ENCODE results near the gene FAM20A.
"Not testable (repeated sequence)": the region's sequence is repeated elsewhere in the genome, so short reads cannot be mapped to it uniquely, and the experiment has no call there.

Gene FAM20A

DNA sequence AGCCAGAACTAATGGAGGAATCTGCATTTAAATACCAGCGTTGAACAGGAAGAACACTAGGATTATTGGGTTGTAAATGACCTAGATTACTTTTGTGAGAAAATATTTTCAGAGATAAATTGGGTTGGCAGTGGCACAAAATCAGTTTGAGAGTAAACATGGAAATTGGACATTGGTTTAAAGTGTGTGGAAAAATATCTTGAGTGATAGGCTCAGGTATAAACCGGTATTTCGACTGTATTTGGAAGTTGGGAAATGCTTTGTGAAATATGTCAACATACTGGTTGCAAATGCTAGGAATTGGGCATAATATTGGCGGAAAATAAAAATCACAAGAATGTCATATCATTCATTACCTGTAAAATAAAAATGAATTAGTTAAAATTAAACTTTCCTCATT, 73.9 kb downstream of the FAM20A start:
- TF ChIP-seq, protein P1, sequence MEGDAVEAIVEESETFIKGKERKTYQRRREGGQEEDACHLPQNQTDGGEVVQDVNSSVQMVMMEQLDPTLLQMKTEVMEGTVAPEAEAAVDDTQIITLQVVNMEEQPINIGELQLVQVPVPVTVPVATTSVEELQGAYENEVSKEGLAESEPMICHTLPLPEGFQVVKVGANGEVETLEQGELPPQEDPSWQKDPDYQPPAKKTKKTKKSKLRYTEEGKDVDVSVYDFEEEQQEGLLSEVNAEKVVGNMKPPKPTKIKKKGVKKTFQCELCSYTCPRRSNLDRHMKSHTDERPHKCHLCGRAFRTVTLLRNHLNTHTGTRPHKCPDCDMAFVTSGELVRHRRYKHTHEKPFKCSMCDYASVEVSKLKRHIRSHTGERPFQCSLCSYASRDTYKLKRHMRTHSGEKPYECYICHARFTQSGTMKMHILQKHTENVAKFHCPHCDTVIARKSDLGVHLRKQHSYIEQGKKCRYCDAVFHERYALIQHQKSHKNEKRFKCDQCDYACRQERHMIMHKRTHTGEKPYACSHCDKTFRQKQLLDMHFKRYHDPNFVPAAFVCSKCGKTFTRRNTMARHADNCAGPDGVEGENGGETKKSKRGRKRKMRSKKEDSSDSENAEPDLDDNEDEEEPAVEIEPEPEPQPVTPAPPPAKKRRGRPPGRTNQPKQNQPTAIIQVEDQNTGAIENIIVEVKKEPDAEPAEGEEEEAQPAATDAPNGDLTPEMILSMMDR (IDR thresholded peaks at IDR 0.05; ENCODE audit: extremely low read depth, insufficient read depth, missing control alignments), result no peak
- in situ Hi-C loops (cut with MboI; ENCODE audit: low pct_unique_long_range_greater_than_20kb, low sequenced_read_pairs, unreplicated experiment), result loop anchor here (25.0 kb wide), 1 partner anchor 710 kb away; the partner anchor contains the start of gene ABCA10
- DNase-seq (ENCODE audit: low spot score), result no peak

DNA sequence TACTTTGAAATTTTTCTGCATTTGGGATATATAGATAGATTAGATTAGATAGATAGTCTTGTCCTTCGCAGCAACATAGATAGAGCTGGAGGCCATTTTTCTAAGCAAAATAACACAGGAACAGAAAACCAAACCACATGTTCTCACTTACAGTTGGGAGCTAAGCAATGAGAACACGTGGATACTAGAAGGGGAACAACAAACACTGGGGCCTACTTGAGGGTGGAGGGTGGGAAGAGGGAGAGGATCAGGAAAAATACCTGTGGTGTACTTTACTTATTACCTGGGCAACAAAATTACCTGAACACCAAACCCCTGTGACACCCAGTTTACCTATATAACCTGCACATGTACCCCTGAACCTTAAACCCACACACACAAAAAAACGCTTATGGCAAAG, 74.6 kb downstream of the FAM20A start:
- in situ Hi-C loops (cut with MboI; ENCODE audit: low pct_unique_long_range_greater_than_20kb, low sequenced_read_pairs, unreplicated experiment), result loop anchor here (25.0 kb wide), 1 partner anchor 711 kb away; the partner anchor contains the start of gene ABCA10
- TF ChIP-seq, protein P1 (IDR thresholded peaks at IDR 0.05; ENCODE audit: extremely low read depth, insufficient read depth, missing control alignments), result no peak
- no peak for DNase-seq (ENCODE audit: low spot score)

DNA sequence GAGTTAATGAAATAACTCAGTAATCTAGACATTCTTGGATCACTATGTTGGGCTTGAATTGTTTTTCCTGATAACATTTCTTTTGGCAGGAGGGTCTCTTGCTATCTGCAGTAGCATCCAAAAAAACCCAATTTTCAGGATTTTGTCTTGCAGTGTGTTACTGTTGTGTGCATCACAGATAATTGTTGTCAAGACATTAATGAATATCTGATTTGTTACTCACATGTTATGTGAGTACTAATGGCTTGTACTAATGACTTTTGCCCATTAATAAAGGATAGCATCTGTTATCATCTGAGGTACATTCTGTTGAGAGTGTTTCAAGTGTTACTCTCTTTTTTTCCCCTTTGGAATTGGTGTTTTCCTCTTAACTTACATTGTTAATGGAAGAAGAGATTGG, 78.9 kb downstream of the FAM20A start:
- TF ChIP-seq, protein P1 (IDR thresholded peaks at IDR 0.05; ENCODE audit: extremely low read depth, insufficient read depth, missing control alignments), result no peak
- in situ Hi-C loops (cut with MboI; ENCODE audit: low pct_unique_long_range_greater_than_20kb, low sequenced_read_pairs, unreplicated experiment), result no loop called here
- DNase-seq (ENCODE audit: low spot score), result no peak

DNA sequence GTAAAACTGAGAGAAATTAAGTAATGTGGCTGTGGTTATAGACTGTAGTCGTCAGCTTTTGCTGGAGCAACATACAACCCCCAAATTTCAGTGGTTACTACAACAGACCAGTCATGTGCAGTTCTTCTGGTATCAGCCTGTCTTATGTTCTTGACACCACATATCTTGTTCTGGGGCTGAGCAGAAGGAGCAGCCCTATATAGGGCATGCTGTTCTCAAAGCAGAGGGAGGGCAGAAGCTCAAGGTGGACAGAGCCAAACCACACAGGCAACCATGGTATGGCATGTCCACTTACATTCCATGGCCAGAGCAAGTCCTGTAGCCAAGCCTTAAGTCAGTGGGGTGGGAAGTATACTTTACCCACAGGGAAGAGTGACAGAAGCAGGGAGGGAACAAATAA, 81.3 kb downstream of the FAM20A start:
- TF ChIP-seq, protein P1 (IDR thresholded peaks at IDR 0.05; ENCODE audit: extremely low read depth, insufficient read depth, missing control alignments), result no peak
- DNase-seq (ENCODE audit: low spot score), result no peak
- in situ Hi-C loops (cut with MboI; ENCODE audit: low pct_unique_long_range_greater_than_20kb, low sequenced_read_pairs, unreplicated experiment), result no loop called here

DNA sequence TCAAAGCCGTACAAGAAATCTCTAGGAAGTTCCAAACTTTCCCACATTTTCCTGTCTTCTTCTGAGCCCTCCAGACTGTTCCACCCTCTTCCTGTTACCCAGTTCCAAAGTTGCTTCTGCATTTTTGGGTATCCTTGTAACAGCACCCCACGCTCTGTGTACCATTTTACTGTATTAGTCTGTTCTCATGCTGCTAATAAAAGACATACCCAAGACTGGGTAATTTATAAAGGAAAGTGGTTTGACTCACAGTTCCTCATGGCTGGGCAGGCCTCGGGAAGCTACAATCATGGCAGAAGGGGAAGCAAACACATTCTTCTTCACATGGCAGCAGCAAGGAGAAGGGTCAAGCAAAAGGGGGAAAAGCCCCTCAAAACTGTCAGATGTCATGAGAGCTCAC, 82.1 kb downstream of the FAM20A start:
- in situ Hi-C loops (cut with MboI; ENCODE audit: low pct_unique_long_range_greater_than_20kb, low sequenced_read_pairs, unreplicated experiment); DNase-seq (ENCODE audit: low spot score): not testable (repeated sequence)

DNA sequence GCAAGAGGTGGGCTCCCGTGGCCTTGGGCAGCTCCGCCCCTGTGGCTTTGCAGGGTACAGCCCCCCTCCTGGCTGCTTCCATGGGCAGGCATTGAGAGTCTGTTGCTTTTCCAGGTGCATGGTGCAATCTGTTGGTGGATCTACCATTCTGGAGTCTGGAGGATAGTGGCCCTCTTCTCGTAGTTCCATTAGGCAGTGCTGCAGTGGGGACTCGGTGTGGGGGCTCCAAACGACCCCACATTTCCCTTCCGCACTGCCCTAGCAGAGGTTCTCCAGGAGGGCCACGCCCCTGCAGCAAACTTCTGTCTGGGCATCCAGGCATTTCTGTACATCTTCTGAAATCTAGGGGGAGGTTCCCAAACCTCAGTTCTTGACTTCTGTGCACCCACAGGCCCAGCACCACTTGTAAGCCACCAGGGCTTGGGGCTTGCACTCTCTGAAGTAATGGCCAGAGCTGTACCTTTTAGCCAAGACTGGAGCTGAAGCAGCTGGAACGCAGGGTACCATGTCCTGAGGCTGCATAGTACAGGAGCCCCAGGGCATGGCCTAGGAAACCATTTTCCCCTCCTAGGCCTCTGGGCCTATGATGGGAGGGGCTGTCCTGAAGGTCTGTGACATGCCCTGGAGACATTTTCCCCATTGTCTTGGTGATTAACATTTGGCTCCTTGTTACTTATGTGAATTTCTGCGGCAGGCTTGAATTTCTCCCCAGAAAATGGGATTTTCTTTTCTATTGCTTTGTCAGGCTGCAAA, 82.9 kb downstream of the FAM20A start:
- TF ChIP-seq, protein P1 (IDR thresholded peaks at IDR 0.05; ENCODE audit: extremely low read depth, insufficient read depth, missing control alignments), result no peak
- DNase-seq (ENCODE audit: low spot score), result no peak
- in situ Hi-C loops (cut with MboI; ENCODE audit: low pct_unique_long_range_greater_than_20kb, low sequenced_read_pairs, unreplicated experiment), result no loop called here

DNA sequence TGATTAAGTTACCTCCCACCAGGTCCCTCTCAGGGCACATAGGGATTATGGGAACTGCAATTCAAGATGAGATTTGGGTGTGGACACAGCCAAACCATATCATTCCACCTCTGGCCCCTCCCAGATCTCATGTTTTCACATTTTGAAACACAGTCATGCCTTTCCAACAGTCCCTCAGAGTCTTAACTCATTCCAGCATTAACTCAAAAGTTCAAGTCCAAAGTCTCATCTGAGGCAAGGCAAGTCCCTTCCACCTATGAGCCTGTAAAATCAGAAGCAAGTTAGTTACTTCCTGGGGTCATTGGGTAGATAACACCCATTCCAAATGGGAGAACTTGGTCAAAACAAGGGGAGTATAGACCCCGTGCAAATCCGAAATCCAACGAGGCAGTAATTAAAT, 83.6 kb downstream of the FAM20A start:
- in situ Hi-C loops (cut with MboI; ENCODE audit: low pct_unique_long_range_greater_than_20kb, low sequenced_read_pairs, unreplicated experiment); DNase-seq (ENCODE audit: low spot score): not testable (repeated sequence)

All from GM13977 (cell line).